Stimulated activated CD4-positive, alpha-beta T cell treated with anti-CD3 and anti-CD28 coated beads, Interleukin-12 subunit alpha, Interleukin-12 subunit beta, amount 100 ng/mL, for 24 hours (primary cell): Measurements from ENCODE around the gene QARS1.

Experiments
- DNase-seq, 2 experiments: peaks; one replicate each; pipeline ENCODE4 v3.0.0-alpha.2; 2020; ENCODE audit warnings: low read depth in 2 of 2

Gene QARS1

DNA sequence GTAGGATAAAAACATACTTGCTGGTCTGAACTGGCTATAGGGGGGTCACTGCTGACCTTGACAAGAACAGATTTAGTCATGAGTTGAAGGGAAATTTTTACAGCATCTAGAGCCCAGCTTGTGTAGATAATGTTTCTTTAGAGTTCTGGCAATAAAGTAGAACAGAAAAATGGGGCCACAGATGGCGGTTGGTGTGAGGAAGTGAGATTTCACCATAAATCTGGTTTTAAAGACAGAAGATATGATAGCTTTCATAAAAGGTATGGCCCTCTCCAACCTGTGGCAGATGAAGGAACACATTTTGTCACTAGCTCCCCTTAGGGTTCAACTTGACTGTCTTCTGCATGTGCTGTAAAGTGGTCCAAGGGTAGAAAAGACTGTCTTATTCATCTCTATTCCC, 51.0 kb downstream of the QARS1 start:
- no peak for DNase-seq
